ENCODE results near the gene RELB.

DNA sequence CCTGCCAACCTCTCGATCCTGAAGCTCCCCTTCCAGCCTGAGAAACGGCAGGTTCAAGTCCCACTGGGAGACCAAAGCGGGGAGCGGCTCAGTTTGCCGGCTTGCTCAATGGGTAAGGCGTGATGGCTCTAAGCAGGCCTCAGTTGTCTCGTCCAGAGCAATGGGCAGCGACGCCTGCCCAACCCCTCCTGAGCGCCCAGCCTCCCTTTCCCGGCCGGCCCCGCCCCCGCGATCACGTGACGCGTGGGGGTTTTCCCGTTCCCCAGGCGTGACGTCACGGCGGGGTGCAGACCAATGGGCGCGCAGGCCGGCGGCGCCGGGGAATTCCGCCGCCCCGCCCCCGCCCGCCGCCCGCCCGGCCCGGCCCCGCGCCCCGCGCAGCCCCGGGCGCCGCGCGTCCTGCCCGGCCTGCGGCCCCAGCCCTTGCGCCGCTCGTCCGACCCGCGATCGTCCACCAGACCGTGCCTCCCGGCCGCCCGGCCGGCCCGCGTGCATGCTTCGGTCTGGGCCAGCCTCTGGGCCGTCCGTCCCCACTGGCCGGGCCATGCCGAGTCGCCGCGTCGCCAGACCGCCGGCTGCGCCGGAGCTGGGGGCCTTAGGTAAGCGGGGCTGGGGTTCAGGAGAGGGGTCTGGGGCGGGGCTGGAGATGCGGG is at the start of gene RELB:
- TF ChIP-seq POLR2A (IDR thresholded peaks at IDR 0.05; ENCODE audit: low read depth, low read length) (no peak), TAF1 (IDR thresholded peaks at IDR 0.05; ENCODE audit: low read depth, low read length) (no peak), POLR2AphosphoS5 (IDR thresholded peaks at IDR 0.05; ENCODE audit: low read depth, low read length) (no peak; the same call in 1 of the 2 replicates)
